KOPT-K1 (cell line): ENCODE results near the gene ZNF763.
"Not testable (repeated sequence)": the region's sequence is repeated elsewhere in the genome, so short reads cannot be mapped to it uniquely, and the experiment has no call there.

ENCODE experiments used
- H3K27ac ChIP-seq: fragments of 200-600 bp; sonication (generic); 2 replicates; pipeline ENCODE4 v1.5.1; 2016; ENCODE audit warnings: antibody characterized with exemption, mild to moderate bottlenecking, low read depth, low read length; ENCODE audit not compliant: poor library complexity, severe bottlenecking
- H3K36me3 ChIP-seq: fragments of 200-600 bp; sonication (generic); 2 replicates; pipeline ENCODE4 v1.5.1; 2017; ENCODE audit warnings: antibody characterized with exemption, mild to moderate bottlenecking, low read length, moderate library complexity; ENCODE audit not compliant: insufficient read depth
- H3K9me3 ChIP-seq: fragments of 200-600 bp; sonication (generic); 2 replicates; pipeline ENCODE4 v1.5.1; 2017; ENCODE audit warnings: antibody characterized with exemption, low read length, mild to moderate bottlenecking; ENCODE audit not compliant: insufficient read depth, poor library complexity, severe bottlenecking

The ZNF763 gene

DNA sequence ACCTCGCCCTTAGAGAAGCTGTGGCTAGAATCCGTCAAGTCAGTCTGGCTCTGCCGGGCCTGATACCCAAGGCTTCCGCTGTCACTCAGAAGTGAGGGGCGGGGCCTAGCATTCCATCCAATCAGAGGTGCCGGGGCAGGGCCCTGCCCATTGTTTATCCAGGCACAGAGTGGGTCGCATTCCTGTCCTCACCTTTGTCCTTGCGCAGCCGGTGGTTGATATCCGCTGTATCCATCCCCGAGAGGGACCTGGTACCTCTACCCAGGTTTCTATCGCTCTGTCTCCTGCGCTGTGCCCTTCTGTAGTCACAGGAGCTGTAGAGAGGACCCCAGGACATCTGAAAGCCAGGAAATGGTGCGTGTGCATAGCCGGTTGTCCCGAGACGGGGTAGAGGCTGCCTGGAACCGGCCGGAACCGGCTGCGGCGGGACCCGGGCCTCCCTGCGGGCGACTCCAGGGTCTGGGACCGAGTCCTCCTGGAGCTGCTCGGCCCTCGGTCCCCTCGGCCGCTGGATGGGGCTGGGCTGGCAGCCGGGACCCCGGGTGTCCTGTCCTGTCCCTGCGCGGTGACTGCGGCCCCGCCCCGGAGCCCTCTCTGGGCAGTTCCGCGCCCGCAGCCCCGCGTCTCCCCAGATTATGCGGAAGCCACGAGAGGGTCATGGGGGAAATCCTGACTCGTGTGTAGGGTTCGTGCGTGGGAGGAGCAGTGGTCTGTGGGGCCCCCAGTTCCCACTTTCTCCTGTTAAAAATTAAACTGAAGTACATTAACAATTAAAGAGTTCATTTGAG lies at the start of gene ZNF763:
TSS of gene ZNF763 (plus strand) at position 183 of the 788 bp plus-strand sequence. CDS start at position 352, 169 bp downstream.
- H3K27ac ChIP-seq: peak within 1 kb of the TSS; percentile 68
- no peaks in the 10 kb centered on the region for H3K9me3 ChIP-seq
- no peaks in the 10 kb centered on the region for H3K36me3 ChIP-seq

DNA sequence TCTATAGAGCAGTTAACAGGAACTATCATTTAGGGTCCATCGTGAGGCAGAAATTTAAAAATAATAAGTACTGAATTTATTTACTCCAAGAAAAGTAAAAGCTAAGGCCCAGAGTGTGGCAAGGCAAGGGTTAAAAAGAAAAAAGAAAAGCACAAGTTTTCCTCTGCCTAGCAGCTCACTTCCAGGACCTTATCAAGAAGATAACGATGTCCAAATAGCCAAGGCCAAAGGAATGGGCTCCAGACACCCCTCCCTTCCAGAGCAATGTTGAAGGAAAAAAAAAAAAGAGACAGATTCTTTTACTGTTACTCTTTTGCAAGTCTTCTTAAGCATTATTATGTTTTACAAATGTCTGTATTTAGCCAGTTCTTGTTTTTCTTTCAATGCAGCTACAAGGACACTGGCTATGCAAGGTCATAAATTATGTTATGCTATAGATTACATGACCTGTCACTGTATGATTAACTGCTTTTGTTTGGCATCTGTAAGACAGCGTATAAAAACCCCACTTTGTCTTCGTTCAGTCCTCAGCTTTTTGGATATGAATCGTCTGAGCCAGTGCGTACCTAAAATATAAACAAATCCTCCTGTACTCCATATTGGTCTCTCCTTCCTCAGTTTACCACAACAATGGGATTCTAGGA lies 42.9 kb upstream of the ZNF763 start:
- H3K27ac ChIP-seq: no peak overlapping the region
- H3K36me3 ChIP-seq: peaks cover 6% of the 10 kb centered on the region
- no peaks in the 10 kb centered on the region for H3K9me3 ChIP-seq

DNA sequence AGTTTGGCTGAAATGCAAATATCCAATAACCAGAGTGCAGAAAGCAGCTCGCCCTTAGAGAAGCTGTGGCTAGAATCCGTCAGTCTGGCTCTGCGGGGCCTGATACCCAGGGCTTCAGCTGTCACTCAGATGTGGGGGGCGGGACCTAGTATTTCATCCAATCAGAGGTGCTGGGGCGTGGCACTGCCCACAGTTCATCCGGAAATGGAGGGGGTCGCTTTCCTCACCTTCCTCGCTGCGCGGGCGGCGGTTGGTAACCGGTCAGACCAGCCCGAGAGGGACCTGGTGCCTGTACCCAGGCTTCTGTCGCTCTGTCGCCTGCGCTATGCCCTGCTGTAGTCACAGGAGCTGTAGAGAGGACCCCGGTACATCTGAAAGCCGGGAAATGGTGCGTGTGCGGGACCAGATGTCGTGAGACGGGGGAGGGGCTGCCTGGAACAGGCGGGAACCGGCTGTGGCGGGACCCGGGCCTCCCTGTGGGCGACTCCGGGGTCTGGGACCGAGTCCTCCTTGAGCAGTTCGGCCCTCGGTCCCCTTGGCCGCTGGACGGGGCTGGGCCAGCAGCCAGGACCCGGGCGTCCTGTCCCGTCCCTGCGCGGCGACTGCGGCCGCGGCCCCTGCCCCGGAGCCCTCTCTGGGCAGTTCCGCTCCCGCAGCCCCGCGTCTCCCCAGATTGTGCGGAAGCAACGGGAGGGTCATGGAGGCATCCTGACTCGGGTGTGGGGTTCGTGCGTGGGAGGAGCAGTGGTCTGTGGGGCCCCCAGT lies 39.8 kb upstream of the ZNF763 start, which contains the start of gene ZNF700:
TSS of gene ZNF700 (plus strand) at position 222 of the 765 bp plus-strand sequence. CDS start at position 326, 104 bp downstream.
- Histone ChIP-seq H3K9me3 (peaks cover 27% of the 10 kb centered on the region), H3K36me3 (peaks cover 36% of the 10 kb centered on the region), H3K27ac (peak within 1 kb of the TSS; percentile 99)

DNA sequence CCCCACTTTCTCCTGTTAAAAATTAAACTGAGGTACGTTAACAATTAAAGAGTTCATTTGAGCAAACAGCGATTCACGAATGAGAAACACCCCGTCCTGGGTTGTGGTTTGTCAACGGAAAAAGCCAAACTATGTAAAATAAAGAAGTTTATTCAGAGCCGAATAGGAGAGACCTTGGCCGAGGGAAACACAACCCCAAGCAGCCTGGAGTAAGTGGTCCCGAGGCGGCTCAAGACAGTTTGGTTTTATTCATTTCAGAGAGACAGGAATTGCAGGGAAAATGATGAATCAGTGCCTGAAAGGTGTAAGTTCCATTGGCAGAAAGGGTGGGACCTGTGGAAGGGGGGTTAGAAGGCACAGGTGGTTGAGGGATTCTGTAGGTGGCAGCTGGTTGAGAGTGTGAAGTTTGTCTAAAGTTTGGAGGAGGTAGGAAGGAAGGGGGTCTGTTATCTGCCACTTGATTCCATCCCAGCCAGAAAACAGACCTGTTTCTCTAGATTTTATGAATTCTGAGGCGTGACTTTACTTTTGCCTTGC lies 39.1 kb upstream of the ZNF763 start:
- Histone ChIP-seq H3K27ac (peak overlapping the region; percentile 99), H3K9me3 (peaks cover 34% of the 10 kb centered on the region), H3K36me3 (peaks cover 42% of the 10 kb centered on the region)

DNA sequence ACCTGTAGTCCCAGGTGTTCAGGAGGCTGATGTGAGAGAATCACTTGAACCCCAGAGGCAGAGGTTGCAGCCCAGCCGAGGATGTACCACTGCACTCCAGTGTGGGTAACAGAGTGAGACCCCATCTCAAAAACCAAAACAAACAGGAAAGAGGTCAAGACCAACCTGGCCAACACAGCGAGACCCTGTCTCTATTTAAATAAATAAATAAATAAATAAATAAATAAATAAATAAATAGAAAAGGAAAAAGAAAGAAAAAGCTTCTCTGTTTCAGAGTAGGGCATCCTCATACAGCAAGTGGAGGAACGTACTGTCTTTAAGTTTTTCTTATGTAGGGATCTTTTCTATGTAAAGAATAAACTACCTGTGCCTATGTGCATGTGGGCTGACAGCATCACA lies 37.6 kb upstream of the ZNF763 start:
- Histone ChIP-seq H3K27ac (no peak overlapping the region), H3K36me3 (peaks cover 57% of the 10 kb centered on the region), H3K9me3 (peaks cover 49% of the 10 kb centered on the region)

DNA sequence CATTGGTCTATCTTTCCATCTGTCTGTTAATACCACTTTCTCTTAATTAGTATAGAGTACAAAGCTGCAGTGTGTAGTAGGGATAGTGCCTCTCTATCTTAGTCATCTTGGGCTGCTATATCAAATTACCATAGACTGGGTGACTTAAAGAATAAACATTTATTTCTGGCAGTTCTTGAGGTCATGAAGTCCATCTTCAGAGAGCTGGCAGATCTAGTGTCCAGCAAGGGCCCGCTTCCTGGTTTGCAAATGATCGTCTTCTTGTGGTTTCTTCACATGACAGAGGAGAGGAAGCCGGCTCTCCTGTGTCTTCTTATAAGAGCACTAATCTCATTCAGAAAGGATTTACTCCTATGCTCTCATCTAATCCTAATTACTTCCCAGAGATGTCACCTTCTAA lies 33.8 kb upstream of the ZNF763 start:
- H3K9me3 ChIP-seq: peaks cover 87% of the 10 kb centered on the region
- H3K36me3 ChIP-seq: peaks cover 92% of the 10 kb centered on the region
- H3K27ac ChIP-seq: no peak overlapping the region

DNA sequence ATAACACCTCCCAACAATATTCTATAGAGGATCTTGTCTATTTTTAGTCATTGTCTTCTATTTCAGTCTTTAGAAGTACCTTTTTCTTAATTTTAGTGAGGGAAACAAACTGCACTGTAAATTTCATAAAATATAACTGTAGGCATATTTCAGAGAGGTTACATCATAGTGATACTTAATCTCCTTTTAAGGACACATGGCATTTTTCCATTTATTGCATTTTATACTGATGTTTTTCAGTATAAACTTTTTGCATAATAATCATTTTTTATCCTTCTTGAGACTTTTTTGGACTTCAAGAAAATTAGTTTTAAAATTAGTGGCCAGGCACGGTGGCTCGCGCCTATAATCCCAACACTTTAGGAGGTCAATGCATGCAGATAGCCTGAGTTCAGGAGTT lies 33.3 kb upstream of the ZNF763 start:
- Histone ChIP-seq H3K9me3 (peaks cover 89% of the 10 kb centered on the region), H3K27ac (no peak overlapping the region), H3K36me3 (peaks cover 91% of the 10 kb centered on the region)

DNA sequence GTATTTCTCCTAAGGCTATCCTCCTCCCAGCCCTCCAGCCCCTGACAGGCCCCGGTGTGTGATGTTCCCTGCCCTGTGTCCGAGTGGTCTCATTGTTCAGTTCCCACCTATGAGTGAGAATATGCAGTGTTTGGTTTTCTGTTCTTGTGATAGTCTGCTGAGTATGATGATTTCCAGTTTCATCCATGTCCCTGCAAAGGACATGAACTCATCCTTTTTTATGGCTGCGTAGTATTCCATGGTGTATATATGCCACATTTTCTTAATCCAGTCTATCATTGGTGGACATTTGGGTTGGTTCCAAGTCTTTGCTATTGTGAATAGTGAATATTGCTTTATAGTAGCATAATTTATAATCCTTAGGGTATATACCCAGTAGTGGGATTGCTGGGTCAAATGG lies 29.0 kb upstream of the ZNF763 start:
- not testable (repeated sequence) for H3K27ac ChIP-seq
- H3K9me3 ChIP-seq: peaks cover 87% of the 10 kb centered on the region
- peaks cover 80% of the 10 kb centered on the region for H3K36me3 ChIP-seq

DNA sequence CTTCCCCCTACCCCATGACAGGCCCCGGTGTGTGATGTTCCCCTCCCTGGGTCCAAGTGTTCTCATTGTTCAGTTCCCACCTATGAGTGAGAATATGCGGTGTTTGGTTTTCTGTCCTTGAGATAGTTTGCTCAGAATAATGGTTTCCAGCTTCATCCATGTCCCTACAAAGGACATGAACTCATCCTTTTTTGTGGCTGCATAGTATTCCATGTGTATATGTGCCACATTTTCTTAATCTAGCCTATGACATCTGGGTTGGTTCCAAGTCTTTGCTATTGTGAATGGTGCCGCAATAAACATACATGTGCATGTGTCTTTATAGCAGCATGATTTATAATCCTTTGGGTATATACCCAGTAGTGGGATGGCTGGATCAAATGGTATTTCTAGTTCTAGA lies 26.5 kb upstream of the ZNF763 start:
- H3K36me3 ChIP-seq: peaks cover 74% of the 10 kb centered on the region

DNA sequence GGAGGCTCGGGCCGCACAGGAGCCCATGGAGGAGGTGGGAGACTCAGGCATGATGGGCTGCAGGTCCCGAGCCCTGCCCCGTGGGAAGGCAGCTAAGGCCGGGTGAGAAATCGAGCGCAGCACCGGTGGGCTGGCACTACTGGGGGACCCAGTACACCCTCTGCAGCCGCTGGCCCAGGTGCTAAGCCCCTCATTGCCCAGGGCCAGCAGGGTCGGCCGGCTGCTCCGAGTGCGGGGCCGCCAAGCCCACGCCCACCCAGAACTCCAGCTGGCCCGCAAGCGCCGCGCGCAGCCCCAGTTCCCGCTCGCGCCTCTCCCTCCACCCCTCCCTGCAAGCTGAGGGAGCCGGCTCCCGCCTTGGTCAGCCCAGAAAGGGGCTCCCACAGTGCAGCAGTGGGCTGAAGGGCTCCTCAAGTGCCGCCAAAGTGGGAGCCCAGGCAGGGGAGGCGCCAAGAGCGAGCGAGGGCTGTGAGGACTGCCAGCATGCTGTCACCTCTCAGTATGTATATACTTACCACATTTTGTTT lies 23.4 kb upstream of the ZNF763 start:
- Histone ChIP-seq H3K9me3 (peaks cover 90% of the 10 kb centered on the region), H3K36me3 (peaks cover 80% of the 10 kb centered on the region)
- not testable (repeated sequence) for H3K27ac ChIP-seq

More for the DNA sequence above, 26.5 kb upstream of the ZNF763 start:
- peaks cover 87% of the 10 kb centered on the region for H3K9me3 ChIP-seq
- H3K27ac ChIP-seq: not testable (repeated sequence)

DNA sequence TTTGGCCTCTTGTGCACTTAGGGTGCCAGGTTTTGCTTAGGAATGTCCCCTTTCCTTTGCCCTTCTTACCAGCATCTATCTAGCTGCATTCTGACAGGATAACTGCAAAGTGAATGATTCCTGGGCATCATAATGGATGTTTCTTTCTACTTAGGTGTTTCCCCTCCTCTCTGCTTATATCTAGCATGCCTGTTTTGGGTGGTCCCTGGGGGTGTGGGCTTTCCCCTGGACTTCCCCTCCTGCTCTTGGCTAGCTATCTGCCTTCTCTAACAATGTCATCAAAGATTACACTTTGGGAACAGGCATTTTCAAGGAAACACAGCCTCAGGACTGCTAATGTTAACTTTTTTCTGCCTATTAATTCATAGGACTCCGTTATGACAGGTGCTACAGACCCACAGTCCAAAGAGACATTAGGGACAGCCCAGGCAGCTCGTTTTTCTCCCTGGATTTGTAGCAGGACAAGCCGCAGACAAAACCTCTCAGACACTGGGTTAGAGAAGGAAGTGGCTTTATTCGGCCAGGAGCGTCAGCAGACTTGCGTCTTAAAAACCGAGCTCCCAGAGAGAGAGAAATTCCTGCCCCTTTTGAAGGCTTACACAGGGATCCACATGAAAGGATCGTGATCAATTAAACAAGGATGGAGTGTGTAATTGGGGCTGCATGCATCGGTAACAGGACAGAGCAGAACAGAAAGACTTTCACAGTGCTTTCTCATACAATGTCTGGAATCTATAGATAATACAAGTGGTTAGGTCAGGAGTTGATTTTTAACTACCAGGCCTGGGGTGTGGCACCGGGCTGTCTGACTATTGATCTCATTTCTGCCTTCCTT lies 22.6 kb upstream of the ZNF763 start:
- Histone ChIP-seq H3K27ac (no peak overlapping the region), H3K9me3 (peaks cover 93% of the 10 kb centered on the region), H3K36me3 (peaks cover 84% of the 10 kb centered on the region)

DNA sequence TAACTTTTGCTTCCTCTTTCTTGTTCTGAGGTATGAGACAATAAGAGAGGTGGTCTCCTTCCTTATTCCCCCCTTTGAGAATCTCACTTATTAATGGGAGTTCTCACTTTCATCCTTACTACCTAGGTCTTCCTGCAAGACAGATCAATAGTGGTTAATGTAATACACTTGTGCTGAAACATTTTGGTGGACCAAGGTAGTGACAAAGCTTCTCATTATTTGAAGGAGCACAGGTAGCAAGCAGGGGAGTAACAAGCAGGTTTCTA lies 22.1 kb upstream of the ZNF763 start:
- H3K27ac ChIP-seq: no peak overlapping the region
- peaks cover 93% of the 10 kb centered on the region for H3K9me3 ChIP-seq
- H3K36me3 ChIP-seq: peaks cover 84% of the 10 kb centered on the region

DNA sequence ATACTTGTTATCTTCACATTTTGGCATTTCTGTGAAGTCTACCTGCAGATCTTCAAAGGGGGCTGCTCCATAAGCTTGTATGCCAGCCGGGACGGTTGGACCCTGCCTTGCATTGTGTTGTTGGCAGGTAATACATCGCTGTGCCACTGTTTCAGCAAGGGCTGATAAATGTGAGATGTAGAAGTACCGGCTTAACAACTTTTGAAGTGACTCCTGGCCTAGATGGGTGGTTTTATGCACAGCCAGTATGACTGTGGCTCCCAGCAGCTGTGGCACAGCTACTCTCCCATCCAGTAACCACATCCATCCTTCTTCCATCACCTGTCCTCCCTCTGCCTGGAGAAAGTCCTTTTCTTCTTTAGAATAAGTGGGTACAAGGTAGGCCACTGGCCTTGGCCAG lies 20.2 kb upstream of the ZNF763 start:
- no peak overlapping the region for H3K27ac ChIP-seq
- peaks cover 93% of the 10 kb centered on the region for H3K36me3 ChIP-seq
- H3K9me3 ChIP-seq: peaks cover 100% of the 10 kb centered on the region

DNA sequence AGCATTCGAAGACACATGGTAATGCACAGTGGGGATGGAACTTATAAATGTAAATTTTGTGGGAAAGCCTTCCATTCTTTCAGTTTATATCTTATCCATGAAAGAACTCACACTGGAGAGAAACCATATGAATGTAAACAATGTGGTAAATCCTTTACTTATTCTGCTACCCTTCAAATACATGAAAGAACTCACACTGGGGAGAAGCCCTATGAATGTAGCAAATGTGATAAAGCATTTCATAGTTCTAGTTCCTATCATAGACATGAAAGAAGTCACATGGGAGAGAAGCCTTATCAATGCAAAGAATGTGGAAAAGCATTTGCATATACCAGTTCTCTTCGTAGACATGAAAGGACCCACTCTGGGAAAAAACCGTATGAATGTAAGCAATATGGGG lies 16.2 kb upstream of the ZNF763 start:
- Histone ChIP-seq H3K36me3 (peaks cover 100% of the 10 kb centered on the region), H3K9me3 (peaks cover 100% of the 10 kb centered on the region), H3K27ac (no peak overlapping the region)
